Measurements from ENCODE around the gene LGALS4. TPM values are rescaled to one million over a fixed set of nuclear protein-coding genes. Genes with fewer than 3 reads are reported as not detected.
"Not testable (repeated sequence)": the region's sequence is repeated elsewhere in the genome, so short reads cannot be mapped to it uniquely, and the experiment has no call there.

The LGALS4 gene
- total RNA-seq, 1 experiment from 2014 or later: not detected

DNA sequence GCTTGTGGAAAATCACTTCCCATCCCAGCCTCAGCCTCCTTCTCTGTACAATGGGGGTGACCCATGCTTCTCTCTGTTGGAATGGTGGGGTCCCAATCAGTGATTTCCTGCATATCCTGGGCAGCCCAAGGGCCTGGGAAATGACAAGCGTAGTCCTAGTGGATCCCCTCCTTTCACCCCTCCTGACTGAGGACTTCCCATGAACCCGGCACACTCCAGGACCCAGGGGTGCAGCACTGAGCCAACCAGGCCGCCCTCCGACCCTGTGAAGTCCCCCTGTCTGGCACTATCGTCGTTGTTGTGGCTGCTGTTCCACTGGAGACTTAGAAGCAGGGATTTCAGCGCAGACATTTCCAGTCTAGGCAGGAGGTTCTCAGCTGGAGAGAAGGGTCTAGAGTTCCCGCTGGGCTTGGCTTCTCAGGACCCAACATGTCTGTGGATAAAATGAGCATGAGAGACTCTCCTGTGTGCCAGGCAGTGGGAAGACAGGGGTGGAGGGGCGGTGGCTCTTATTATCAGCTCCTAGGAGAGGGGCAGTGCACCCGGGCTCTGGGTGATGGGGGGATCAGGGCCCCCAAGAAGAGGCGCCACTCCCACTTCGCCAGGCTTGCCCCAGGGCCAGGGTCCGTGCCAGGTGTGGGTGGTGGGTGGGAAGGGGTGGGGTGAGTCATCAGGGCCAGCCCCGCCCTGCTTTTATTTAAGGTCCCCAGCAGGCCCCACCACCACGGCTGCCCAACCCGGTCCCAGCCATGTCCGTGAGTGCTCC, 24.1 kb downstream of the LGALS4 start, which contains the start of gene LGALS7B:
Gene LGALS7B (plus strand): TSS at position 723 of the 766 bp plus-strand sequence. CDS start 27 bp downstream, at position 750.
- no peaks in the 10 kb centered on the region for H3K36me3 Mint-ChIP-seq (ENCODE audit: insufficient read depth, unreplicated experiment)
- ChIA-PET POLR2A (no interaction called here), CTCF (interaction anchor here (0.6 kb wide), 1 partner anchor 88 kb away, joined by 4 read pairs; no protein-coding TSS in a partner anchor)
- no peaks in the 10 kb centered on the region for H3K9me3 Mint-ChIP-seq (ENCODE audit: unreplicated experiment)
- intact Hi-C loops (cut with micrococcal nuclease): no loop called here
- TF ChIP-seq, protein P1, sequence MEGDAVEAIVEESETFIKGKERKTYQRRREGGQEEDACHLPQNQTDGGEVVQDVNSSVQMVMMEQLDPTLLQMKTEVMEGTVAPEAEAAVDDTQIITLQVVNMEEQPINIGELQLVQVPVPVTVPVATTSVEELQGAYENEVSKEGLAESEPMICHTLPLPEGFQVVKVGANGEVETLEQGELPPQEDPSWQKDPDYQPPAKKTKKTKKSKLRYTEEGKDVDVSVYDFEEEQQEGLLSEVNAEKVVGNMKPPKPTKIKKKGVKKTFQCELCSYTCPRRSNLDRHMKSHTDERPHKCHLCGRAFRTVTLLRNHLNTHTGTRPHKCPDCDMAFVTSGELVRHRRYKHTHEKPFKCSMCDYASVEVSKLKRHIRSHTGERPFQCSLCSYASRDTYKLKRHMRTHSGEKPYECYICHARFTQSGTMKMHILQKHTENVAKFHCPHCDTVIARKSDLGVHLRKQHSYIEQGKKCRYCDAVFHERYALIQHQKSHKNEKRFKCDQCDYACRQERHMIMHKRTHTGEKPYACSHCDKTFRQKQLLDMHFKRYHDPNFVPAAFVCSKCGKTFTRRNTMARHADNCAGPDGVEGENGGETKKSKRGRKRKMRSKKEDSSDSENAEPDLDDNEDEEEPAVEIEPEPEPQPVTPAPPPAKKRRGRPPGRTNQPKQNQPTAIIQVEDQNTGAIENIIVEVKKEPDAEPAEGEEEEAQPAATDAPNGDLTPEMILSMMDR (IDR thresholded peaks at IDR 0.05; ENCODE audit: unreplicated experiment): no peak
- no peak within 1 kb of the TSS for H3K4me3 Mint-ChIP-seq (ENCODE audit: unreplicated experiment)
- H3K27me3 Mint-ChIP-seq (ENCODE audit: insufficient read depth, unreplicated experiment): no peaks in the 10 kb centered on the region
- peaks cover 21% of the 10 kb centered on the region for H3K4me1 Mint-ChIP-seq (ENCODE audit: insufficient read depth, unreplicated experiment)
- no peak within 1 kb of the TSS for H3K27ac Mint-ChIP-seq (ENCODE audit: low read depth, unreplicated experiment)
- DNase-seq (ENCODE audit: unreplicated experiment): no peak
- BruUV-seq (replicated peaks): no TSS peak

GRCh38 chr19:38786572-38787265, 26.0 kb downstream of the LGALS4 start:
- no TSS peak for BruUV-seq (replicated peaks)
- TF ChIP-seq, protein P1 (IDR thresholded peaks at IDR 0.05; ENCODE audit: unreplicated experiment): no peak
- CTCF ChIA-PET: interaction anchor here (0.6 to 1.1 kb wide), 4 partner anchors 25 to 333 kb away, joined by 3 to 4 read pairs (median 3); no protein-coding TSS in a partner anchor
- peak overlapping the region; percentile 12 for H3K27ac Mint-ChIP-seq (ENCODE audit: low read depth, unreplicated experiment)
- no peaks in the 10 kb centered on the region for H3K36me3 Mint-ChIP-seq (ENCODE audit: insufficient read depth, unreplicated experiment)
- no peaks in the 10 kb centered on the region for H3K27me3 Mint-ChIP-seq (ENCODE audit: insufficient read depth, unreplicated experiment)
- POLR2A ChIA-PET: interaction anchor here (0.6 to 2.3 kb wide), 11 partner anchors 12 to 411 kb away, joined by 3 to 14 read pairs (median 5); partner anchors contain the start of genes ACTN4 and ECH1
- DNase-seq (ENCODE audit: unreplicated experiment): peak; percentile 69
- intact Hi-C loops (cut with micrococcal nuclease): no loop called here
- H3K4me3 Mint-ChIP-seq (ENCODE audit: unreplicated experiment): no peak overlapping the region
- H3K4me1 Mint-ChIP-seq (ENCODE audit: insufficient read depth, unreplicated experiment): peaks cover 14% of the 10 kb centered on the region
- H3K9me3 Mint-ChIP-seq (ENCODE audit: unreplicated experiment): no peaks in the 10 kb centered on the region

- Mint-ChIP-seq H3K27ac (ENCODE audit: low read depth, unreplicated experiment) (peak overlapping the region; percentile 12), H3K4me1 (ENCODE audit: insufficient read depth, unreplicated experiment) (peaks cover 14% of the 10 kb centered on the region)
- CTCF ChIA-PET: interaction anchor here (0.6 to 1.1 kb wide), 3 partner anchors 25 to 332 kb away, joined by 3 to 4 read pairs (median 3); no protein-coding TSS in a partner anchor
- H3K4me3 Mint-ChIP-seq (ENCODE audit: unreplicated experiment); intact Hi-C loops (cut with micrococcal nuclease); H3K27me3 Mint-ChIP-seq (ENCODE audit: insufficient read depth, unreplicated experiment); DNase-seq (ENCODE audit: unreplicated experiment); H3K9me3 Mint-ChIP-seq (ENCODE audit: unreplicated experiment); H3K36me3 Mint-ChIP-seq (ENCODE audit: insufficient read depth, unreplicated experiment); BruUV-seq (replicated peaks): not testable (repeated sequence)
- POLR2A ChIA-PET: interaction anchor here (0.6 to 2.3 kb wide), 11 partner anchors 11 to 410 kb away, joined by 3 to 14 read pairs (median 5); partner anchors contain the start of genes ACTN4 and ECH1
These were observed 26.7 kb downstream of the LGALS4 start for GRCh38 chr19:38786061-38786460.

- TF ChIP-seq, protein P1 (IDR thresholded peaks at IDR 0.05; ENCODE audit: unreplicated experiment): no peak
- CTCF ChIA-PET: interaction anchor here (0.7 kb wide), 1 partner anchor 337 kb away, joined by 3 read pairs; no protein-coding TSS in a partner anchor
- Mint-ChIP-seq H3K36me3 (ENCODE audit: insufficient read depth, unreplicated experiment) (no peaks in the 10 kb centered on the region), H3K9me3 (ENCODE audit: unreplicated experiment) (no peaks in the 10 kb centered on the region), H3K4me1 (ENCODE audit: insufficient read depth, unreplicated experiment) (peaks cover 14% of the 10 kb centered on the region), H3K27me3 (ENCODE audit: insufficient read depth, unreplicated experiment) (no peaks in the 10 kb centered on the region), H3K4me3 (ENCODE audit: unreplicated experiment) (no peak overlapping the region), H3K27ac (ENCODE audit: low read depth, unreplicated experiment) (no peak overlapping the region)
- POLR2A ChIA-PET: interaction anchor here (1.5 to 2.3 kb wide), 2 partner anchors 53 to 138 kb away, joined by 5 to 14 read pairs; partner anchors contain the start of gene ACTN4
- BruUV-seq (replicated peaks): no TSS peak
- no peak for DNase-seq (ENCODE audit: unreplicated experiment)
- intact Hi-C loops (cut with micrococcal nuclease): no loop called here
These were observed 27.5 kb downstream of the LGALS4 start for GRCh38 chr19:38785187-38785699.

Measured in MCF 10A (cell line).